K562 (cell line): ENCODE results near the gene EXOC3L2. TPM values are rescaled to one million over a fixed set of nuclear protein-coding genes. Genes with fewer than 3 reads are reported as not detected.

Experiments
- ATAC-seq: fragments of 200-7000 bp; cut with Tn5 transposase; 3 replicates; pipeline ENCODE4 v1.9.1; 2020; ENCODE audit warnings: moderate library complexity
- BruUV-seq: library from RNA; stranded (reverse); fragments of 400-500 nt; replicated peaks from 2 replicates; lab custom pipeline; 2021; lab: Mats Ljungman, UMichigan
- CTCF ChIA-PET: fragments of 300-600 bp; formaldehyde crosslinking; extraction: SDS; loops from one replicate; lab custom pipeline; 2021; ENCODE audit warnings: low intra/inter-chr PET ratio; lab: Yijun Ruan, JAX
- POLR2A ChIA-PET: fragments of 300-600, 350-650 bp; sonication (Branson Sonifier 250); formaldehyde crosslinking; extraction: SDS; loops from one replicate; lab custom pipeline; 2021; ENCODE audit warnings: antibody characterized with exemption, inconsistent platforms; lab: Yijun Ruan, JAX
- DNase-seq, 4 experiments: peaks; one replicate each; pipeline versions ENCODE4 v3.0.0 to v3.0.0-alpha.2; 2011 to 2018; ENCODE audit warnings: low spot score in 3 of 4, mixed read lengths in 3 of 4; ENCODE audit errors: extremely low read depth in 1 of 4
- FAIRE-seq: peaks from 2 replicates; lab custom pipeline; 2011; peaks lifted over from hg19 to GRCh38; lab: Jason Lieb, UNC
- H2AFZ ChIP-seq: 2 replicates; pipeline ENCODE4 v1.6.0; 2011; ENCODE audit warnings: low read depth, low read length, control low read depth, inconsistent platforms
- H3K27ac ChIP-seq: fragments of 200-600 bp; 3 replicates; pipeline ENCODE4 v1.8.0; 2011; ENCODE audit warnings: low read depth, mild to moderate bottlenecking, control low read depth, inconsistent platforms, low read length, moderate library complexity, mixed read lengths; ENCODE audit errors: extremely low read depth
- H3K27me3 ChIP-seq, 2 experiments: fragments of 300-600 bp in 1 of 2; 2 replicates in 1 of 2; 3 replicates in 1 of 2; pipeline versions ENCODE4 v1.6.0 to v1.8.0; 2011; ENCODE audit warnings: inconsistent platforms in 2 of 2, low read length in 2 of 2, mild to moderate bottlenecking in 1 of 2, mixed read lengths in 1 of 2, moderate library complexity in 1 of 2; ENCODE audit not compliant: control insufficient read depth in 2 of 2, insufficient read depth in 2 of 2
- H3K36me3 ChIP-seq: fragments of 300-600 bp; 3 replicates; pipeline ENCODE4 v1.8.0; 2011; ENCODE audit warnings: mild to moderate bottlenecking, low read length, inconsistent platforms; ENCODE audit not compliant: control insufficient read depth, insufficient read depth
- H3K4me1 ChIP-seq, 2 experiments: fragments of 200-600 bp in 1 of 2; replicated peaks in 1 of 2; 2 replicates in 1 of 2; 3 replicates in 1 of 2; pipeline versions ENCODE4 v1.5.1 to v1.8.0; 2011; ENCODE audit warnings: inconsistent platforms in 2 of 2, low read length in 2 of 2, mild to moderate bottlenecking in 1 of 2, mixed read lengths in 1 of 2, moderate library complexity in 1 of 2; ENCODE audit not compliant: control insufficient read depth in 2 of 2, insufficient read depth in 2 of 2
- H3K4me2 ChIP-seq: 2 replicates; pipeline ENCODE4 v1.6.1; 2011; ENCODE audit warnings: low read length, control low read depth, inconsistent platforms, mixed read lengths; ENCODE audit not compliant: insufficient read depth
- H3K4me3 ChIP-seq: fragments of 200-600 bp; sonication (generic), shearing (Covaris generic); 2 replicates; pipeline ENCODE4 v1.5.1; 2016; ENCODE audit warnings: control low read depth, inconsistent platforms
- H3K79me2 ChIP-seq: fragments of 200-600 bp; 3 replicates; pipeline ENCODE4 v1.8.0; 2011; ENCODE audit warnings: low read length, inconsistent platforms; ENCODE audit not compliant: control insufficient read depth, insufficient read depth
- H3K9ac ChIP-seq, 2 experiments: 2 replicates each; pipeline versions ENCODE4 v1.6.0 to v1.6.1; 2011; ENCODE audit warnings: low read depth in 2 of 2, low read length in 2 of 2, control low read depth in 1 of 2, inconsistent platforms in 1 of 2, mild to moderate bottlenecking in 1 of 2, mixed read lengths in 1 of 2; ENCODE audit not compliant: insufficient read depth in 1 of 2
- H3K9me1 ChIP-seq: one replicate; pipeline ENCODE4 v1.6.0; 2011; ENCODE audit warnings: inconsistent platforms, mild to moderate bottlenecking, low read length, moderate library complexity; ENCODE audit not compliant: control insufficient read depth, insufficient read depth
- H3K9me3 ChIP-seq: replicated peaks from 2 replicates; pipeline ENCODE4 v1.5.1; 2011; ENCODE audit warnings: low read depth, low read length, inconsistent platforms; ENCODE audit not compliant: control insufficient read depth, insufficient read depth
- H4K20me1 ChIP-seq: replicated peaks from 2 replicates; pipeline ENCODE4 v1.6.1; 2011; ENCODE audit warnings: low read length, inconsistent platforms, mixed read lengths; ENCODE audit not compliant: control insufficient read depth, insufficient read depth
- CBX3 ChIP-seq, 2 experiments: IDR thresholded peaks; 1 replicate in 1 of 2; 2 replicates in 1 of 2; pipeline ENCODE4 v1.6.1; 2012; ENCODE audit warnings: inconsistent platforms in 2 of 2, low read length in 2 of 2, borderline replicate concordance in 1 of 2, control low read depth in 1 of 2
- FOXP1 ChIP-seq: sonication (generic); formaldehyde crosslinking; IDR thresholded peaks from 2 replicates; pipeline ENCODE4 v1.8.0; 2022; ENCODE audit warnings: mild to moderate bottlenecking, missing genetic modification reagents
- ZNF561 ChIP-seq: fragments of 450-650 bp; formaldehyde crosslinking; conservative IDR thresholded peaks from 2 replicates; pipeline ENCODE4 v1.4.0; 2020; ENCODE audit warnings: mild to moderate bottlenecking, moderate library complexity
- WGBS: fragments of 100-300 bp; shearing (Covaris generic); methylation state at CpG from one replicate; pipeline ENCODE4 v1.1.6; 2016; ENCODE audit warnings: low coverage, mixed read lengths; ENCODE audit not compliant: insufficient coverage; ENCODE audit errors: missing lambda C conversion rate; 5-methylcytosine and 5-hydroxymethylcytosine counted together
- in situ Hi-C: fragments of 300-500 bp; cut with MboI; formaldehyde crosslinking; loops from 4 replicates; pipeline ENCODE4 v1.15.0; 2018; ENCODE audit warnings: inconsistent platforms, mixed read lengths
- intact Hi-C: fragments of 100-400 bp; cut with micrococcal nuclease; formaldehyde crosslinking; loops from 2 replicates; pipeline ENCODE4 v1.14.2; 2022
- polyA plus RNA-seq, 8 experiments: library from polyadenylated mRNA; depleted of rRNA in 4 of 8; stranded (reverse) in 5 of 8; unstranded in 3 of 8; fragments of >200 nt; fragmentation: Nextera tagmentation in 2 of 8; fragmentation: Illumina TruSeq in 1 of 8; extraction: Ambion mirVana in 2 of 8; extraction: Trizol in 1 of 8; gene quantifications; 2 replicates each; pipeline versions ENCODE4 v1.2.1 to v1.2.3, GENCODE V29; 2011 to 2014; ENCODE audit warnings: inconsistent platforms in 1 of 8, missing spikeins in 1 of 8
- total RNA-seq, 7 experiments: library from RNA; depleted of rRNA in 6 of 7; stranded (reverse); fragments of >200 nt in 6 of 7; fragmentation: Illumina TruSeq in 2 of 7; extraction: Trizol in 2 of 7; gene quantifications; 2 replicates each; pipeline versions ENCODE4 v1.2.1 to v1.2.3, GENCODE V29; 2011 to 2021; ENCODE audit warnings: low replicate concordance in 1 of 7
- TF ChIP-seq, protein P1 (sequence below): IDR thresholded peaks from 2 replicates; pipeline ENCODE4 v1.6.1; 2016; ENCODE audit warnings: missing genetic modification characterization, missing compliant biosample characterization

EXOC3L2 gene
- total and polyA plus RNA-seq, 9 of the 15 experiments (the other 6 are each of a cell fraction or from before 2014, with no cell fraction given), result 0.31 to 19.0 (median 2.4) TPM

DNA sequence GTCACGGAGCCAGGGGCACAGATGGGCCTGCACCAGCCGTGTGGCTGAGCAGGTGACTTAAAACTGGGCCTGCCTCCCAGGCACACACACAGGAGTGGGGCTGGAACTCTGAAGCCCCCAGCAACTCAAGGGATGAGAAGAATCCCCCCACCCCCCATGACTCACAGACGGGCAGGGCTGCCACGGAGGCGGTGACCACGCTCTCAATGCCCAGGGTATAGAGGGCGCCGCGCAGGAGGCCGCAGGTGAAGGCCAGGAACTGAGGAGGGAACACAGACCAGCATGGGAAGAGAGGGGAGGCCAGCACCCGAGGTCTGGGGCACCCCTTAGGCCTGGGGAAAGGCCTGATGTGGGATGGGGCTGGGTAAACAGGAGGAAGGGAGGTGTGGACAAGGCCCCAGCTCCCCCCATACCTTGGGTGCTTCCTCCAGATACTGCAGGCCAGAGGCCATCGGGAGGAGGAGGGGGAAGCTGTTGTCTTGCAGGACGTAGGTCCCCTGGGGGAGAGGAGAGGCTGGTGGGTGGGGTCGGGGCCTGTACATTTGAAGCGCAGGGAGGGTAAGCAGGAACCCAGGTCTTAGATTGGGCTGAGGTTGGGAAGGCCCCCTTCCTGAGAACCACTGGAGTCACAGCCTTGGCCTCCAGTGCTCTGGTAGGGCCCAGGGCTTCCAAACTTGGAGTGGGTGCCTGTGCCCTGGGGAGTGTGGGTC lies 81.3 kb downstream of the EXOC3L2 start:
- DNase-seq (no peak), FAIRE-seq (no peak), ATAC-seq (no peak)
- TF ChIP-seq FOXP1 (CRISPR knock-in tag) (0 out of 2 replicates have a peak, but pooled peaks have one; percentile 36), ZNF561 (CRISPR knock-in tag) (no peak), CBX3 (IDR thresholded peaks at IDR 0.05; ENCODE audit: borderline replicate concordance in 1 of 2, low read length in 2 of 2) (no peak)
- TF ChIP-seq, protein P1, sequence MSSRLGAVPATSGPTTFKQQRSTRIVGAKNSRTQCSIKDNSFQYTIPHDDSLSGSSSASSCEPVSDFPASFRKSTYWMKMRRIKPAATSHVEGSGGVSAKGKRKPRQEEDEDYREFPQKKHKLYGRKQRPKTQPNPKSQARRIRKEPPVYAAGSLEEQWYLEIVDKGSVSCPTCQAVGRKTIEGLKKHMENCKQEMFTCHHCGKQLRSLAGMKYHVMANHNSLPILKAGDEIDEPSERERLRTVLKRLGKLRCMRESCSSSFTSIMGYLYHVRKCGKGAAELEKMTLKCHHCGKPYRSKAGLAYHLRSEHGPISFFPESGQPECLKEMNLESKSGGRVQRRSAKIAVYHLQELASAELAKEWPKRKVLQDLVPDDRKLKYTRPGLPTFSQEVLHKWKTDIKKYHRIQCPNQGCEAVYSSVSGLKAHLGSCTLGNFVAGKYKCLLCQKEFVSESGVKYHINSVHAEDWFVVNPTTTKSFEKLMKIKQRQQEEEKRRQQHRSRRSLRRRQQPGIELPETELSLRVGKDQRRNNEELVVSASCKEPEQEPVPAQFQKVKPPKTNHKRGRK (tag), result no peak
- Histone ChIP-seq H3K79me2 (no peaks in the 10 kb centered on the region), H3K27me3 (peaks cover 2 to 17% of the 10 kb centered on the region in 2 experiments; a peak in 4 of 5 replicates), H3K9me1 (no peaks in the 10 kb centered on the region), H2AFZ (no peak overlapping the region), H3K4me3 (no peak overlapping the region), H3K36me3 (no peaks in the 10 kb centered on the region), H3K9me3 (no peaks in the 10 kb centered on the region), H3K9ac (peak overlapping the region in 1 of 2 experiments; percentile 78; a peak in 2 of 4 replicates), H3K4me1 (peaks cover 7 to 68% of the 10 kb centered on the region in 2 experiments; a peak in 4 of 5 replicates), H4K20me1 (peaks cover 18% of the 10 kb centered on the region; the same call in 1 of the 2 replicates), H3K4me2 (no peak overlapping the region), H3K27ac (no peak overlapping the region)
- intact Hi-C loops (no loop called here), in situ Hi-C loops (no loop called here)
- WGBS, result 60% methylated on average over 5 of the region's 15 CpGs
- BruUV-seq, result no TSS peak
- ChIA-PET POLR2A (interaction anchor here (0.6 to 1.1 kb wide), 6 partner anchors 9 to 442 kb away, joined by 3 to 5 read pairs (median 3); no protein-coding TSS in a partner anchor), CTCF (no interaction called here)
